HG02981 (cell line): ENCODE results near the gene GNA12.
A peak's percentile ranks its signal among the peaks of the same experiment; 100 is the strongest.

ENCODE experiments used
- ATAC-seq: cut with Tn5 transposase; IDR thresholded peaks from one replicate; pipeline ENCODE4 v1.9.1; 2021; ENCODE audit warnings: mild to moderate bottlenecking, moderate library complexity; ENCODE audit not compliant: unreplicated experiment

The GNA12 gene

DNA sequence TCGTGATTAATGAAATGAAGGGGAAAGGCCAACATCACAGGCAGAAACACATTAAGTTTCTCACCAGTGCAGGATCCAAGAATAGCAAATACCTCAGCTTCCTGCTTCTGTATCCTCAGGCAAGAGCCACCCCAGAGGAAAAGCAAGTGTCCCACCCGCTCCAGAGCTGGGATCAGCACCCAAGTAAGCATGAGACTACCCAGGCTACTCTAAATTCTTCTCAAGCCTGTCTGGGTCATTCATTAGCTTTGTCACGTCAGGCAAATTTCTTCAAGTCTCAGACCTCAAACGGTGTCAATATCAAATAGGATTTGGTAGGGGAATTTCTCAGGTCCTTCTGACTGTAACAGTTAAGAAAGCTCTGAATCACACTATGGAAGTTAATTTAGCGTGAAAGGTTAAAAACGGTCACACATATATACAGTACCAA lies 59.0 kb downstream of the GNA12 start:
- ATAC-seq, result peak; percentile 92

DNA sequence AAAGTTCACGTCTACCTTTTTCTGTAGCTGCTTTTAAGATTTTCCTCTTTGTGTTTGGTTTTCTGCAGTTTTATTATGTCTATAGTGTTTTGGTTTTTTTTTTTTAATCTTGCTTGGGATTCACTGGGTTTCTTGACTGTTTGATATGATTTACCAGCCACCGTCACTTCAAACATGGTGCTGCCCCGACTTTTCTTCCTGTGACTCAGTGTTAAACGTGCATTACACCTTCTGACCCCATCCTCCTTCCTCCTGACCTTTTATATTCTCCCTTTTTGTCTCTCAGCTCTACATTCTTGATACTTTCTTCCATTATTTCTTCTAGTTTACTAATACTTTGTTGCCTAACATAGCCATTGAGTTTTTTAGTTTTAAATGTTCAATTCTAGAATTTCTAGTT lies 61.5 kb downstream of the GNA12 start:
- no peak for ATAC-seq

DNA sequence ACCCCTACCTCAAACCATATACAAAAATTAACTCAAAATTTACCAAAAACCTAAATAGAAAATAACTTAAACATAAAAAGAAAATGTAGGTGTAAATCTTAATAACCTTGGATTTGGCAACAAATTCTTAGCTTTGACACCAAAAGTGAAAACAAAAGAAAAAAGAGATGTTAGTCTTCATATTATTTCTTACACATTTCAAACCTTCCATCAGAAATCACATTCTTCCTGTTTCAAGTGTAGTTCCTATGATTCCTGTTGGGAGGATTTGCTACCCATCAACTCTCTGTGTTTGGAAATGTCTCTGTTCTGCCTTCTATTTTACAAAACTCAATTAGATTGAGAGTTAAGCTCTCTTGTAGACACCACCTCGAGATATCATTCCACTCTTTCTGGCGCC lies 62.0 kb downstream of the GNA12 start:
- no peak for ATAC-seq

DNA sequence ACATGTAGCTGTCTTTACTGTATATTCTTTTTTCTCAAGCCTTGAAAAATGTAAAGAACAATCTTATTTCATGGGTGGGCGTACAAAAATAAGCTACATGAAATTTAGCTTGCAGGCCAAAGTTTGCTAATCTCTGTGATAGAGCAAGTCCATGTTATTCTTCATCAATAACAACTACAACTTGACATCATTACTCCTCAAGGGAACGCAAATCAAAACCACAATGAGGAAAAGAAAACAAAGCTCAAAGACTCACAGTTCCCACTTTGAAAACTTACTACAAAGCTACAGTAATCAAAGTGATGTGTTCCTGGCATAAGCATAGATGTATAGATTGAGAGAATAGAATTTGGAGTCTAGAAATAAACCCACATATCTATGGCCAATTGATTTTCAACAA lies 62.5 kb downstream of the GNA12 start:
- ATAC-seq, result no peak

DNA sequence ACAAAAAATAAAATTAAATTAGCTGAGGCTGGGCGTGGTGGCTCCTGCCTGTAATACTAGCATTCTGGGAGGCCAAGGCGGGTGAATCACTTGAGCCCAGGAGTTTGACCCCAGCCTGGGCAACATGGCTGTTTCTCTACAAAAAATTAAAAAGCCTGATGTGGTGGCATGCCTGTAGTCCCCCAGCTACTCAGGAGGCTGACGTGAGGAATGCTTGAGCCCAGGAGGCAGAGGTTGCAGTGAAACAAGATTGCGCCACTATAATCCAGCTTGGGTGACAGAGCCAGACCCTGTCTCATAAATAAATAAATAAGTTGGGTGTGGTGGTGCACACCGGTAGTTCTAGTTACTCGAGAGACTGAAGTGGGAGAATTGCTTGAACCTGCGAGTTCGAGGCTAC lies 65.1 kb downstream of the GNA12 start:
- no peak for ATAC-seq

DNA sequence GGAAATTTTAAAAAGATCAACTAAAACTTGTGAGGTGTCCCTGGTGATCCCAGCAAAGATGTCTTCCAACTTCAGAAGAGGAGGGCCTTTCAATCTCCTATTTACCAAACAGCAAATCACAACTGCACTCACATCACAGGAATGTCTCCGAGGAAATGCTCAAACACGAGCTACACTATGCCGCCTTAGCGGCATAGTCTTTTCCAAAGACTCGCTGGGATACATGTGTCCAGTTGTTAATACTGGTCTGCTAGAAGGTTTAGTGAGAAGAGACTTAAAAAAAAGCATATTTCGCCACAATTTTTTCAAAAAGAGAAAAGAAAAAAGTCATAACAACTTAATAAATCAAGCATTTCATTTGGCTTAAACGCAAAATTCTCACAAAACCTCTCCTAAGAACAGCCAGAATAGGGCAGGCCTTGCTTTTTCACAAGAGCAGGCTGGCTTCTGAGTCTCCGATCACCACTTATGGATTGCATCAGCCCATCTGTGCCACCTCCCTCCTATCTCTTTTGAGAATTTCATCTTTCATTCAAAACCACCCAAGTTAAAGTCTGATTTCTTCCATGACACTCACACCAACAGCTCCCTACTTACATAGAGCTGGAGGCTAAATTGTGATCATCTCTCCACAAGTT lies 66.1 kb downstream of the GNA12 start:
- ATAC-seq, result no peak

DNA sequence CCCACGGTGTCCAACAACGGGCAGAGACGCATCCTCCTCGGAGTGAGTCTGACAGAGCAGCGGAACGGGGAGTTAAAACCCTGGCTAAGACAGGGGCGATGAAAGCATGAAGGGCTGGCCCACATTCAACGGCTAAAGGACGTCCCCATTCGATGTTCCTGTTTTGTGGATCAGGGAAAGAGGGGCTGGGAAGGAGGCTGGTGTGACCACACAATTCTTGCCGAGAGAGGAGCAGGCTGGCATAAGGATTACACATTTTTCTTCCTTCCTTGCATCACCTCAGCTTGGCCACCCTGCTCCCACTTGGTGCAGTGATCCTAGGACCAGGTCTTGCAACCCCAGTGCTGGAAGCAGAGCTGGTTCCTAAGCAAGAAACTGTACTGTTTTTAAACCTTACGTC lies 67.7 kb downstream of the GNA12 start:
- ATAC-seq, result no peak

DNA sequence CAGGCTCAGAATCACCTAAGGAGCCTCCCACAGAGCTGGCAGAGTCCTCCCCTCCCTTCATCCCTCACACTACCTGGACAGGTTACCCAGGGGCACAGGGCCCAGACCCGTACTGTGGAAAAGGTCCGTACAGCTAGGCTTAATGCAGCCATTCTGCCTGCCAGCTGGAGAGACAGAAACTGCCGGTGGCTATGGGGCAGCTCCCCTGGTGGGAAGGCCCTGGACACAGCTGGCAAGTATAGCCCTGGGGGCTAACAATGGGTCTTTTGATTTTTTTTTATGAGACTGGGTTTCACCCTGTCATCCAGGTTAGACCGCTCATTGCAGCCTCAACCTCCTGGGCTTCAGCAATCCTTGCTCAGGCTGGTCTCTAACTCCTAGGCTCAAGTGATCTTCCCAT lies 68.3 kb downstream of the GNA12 start:
- no peak for ATAC-seq

DNA sequence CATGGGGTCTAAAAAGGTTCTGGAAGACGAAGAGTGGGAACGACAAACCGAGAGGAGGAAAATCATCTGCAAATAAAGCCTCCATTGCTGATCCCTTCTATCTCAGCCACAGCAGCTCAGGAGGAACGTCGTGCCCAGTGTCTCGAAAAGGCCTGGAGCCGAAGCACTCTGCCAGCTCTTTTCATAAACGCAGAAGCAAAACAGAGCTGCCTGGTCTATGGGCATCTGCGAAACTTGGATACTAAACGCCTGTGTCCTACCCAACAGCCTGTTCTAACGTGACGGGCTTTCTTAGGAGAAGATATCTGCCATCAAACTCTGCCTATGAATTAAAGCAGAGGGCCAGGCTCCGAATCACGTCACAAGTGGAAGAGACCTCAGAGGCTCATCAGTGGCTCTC lies 68.7 kb downstream of the GNA12 start:
- no peak for ATAC-seq

DNA sequence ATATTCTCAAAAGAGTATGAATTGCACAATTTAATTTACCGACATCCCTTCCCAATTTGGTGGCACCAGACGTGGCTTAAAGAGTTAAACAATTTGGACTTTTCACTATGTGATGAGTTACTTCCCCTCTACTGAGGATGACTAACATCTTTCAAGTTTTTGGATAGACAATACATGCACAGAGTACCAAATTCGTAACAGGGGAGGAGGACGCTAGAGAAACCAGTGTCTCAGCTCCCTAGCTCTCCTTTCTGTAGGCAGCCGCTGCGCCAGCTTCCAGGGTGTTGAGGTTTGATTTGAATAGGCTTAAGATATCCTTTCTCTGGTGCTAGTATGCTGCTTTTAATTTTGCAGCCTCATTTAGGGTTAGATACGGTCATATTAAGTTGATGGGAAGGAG lies 69.2 kb downstream of the GNA12 start:
- ATAC-seq, result no peak

DNA sequence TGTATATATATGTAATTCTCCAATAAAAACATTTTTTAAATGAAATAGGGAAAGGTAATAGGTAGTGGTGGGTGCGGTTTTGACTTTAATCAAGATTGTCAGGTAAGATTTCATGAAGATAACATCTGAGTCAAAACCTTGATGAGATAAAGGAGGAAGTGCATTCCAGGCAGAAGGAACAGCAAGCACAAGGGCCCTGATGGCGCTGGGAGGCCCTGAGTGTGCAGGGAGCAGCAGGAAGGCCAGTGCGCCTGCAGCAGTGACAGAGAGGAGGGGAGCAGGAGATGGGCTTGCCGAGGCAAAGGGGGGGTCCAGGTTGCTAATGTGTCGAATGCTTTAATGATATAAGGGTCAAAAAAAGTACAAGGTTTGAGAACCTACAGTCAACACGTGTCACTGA lies 69.8 kb downstream of the GNA12 start:
- ATAC-seq, result no peak

DNA sequence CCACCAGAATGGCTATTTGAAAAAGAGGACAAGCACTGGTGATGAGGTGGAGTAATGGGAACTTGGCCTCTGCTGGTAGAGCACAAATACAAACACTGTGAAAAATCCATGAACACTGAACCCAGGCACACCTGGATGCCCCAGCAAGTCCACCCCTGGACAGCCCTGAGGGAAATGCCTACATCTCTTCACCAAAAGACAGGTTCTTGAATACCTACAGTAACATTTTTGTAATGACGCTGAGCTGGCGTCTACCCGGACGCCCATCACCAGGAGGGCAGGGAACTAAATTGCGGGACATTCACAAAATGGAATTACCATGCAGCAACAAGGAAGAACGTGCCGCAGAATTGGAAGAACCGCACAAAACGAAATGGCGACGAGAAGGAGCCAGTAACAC lies 70.5 kb downstream of the GNA12 start:
- no peak for ATAC-seq

DNA sequence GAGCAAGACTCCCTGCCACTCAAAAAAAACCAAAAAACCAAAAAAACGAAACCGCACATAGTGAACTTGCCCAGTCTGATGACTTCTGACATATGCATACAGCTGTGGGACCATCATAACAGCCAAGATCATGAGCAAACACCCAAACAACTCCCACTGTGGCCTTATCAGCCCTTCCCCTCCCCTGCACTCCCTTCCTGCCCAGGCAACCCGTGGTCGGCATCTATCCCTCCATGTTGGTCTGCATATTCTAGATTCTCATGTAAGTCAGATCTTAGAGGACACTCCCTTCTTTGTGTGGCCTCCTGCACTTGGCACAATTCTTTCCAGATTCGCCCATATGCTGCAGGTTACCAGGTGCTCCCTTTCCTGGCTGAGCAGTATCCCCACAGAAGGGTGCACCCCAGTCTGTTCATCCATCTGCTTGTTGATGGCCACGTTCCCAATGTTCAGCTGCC lies 72.8 kb downstream of the GNA12 start:
- ATAC-seq, result no peak

DNA sequence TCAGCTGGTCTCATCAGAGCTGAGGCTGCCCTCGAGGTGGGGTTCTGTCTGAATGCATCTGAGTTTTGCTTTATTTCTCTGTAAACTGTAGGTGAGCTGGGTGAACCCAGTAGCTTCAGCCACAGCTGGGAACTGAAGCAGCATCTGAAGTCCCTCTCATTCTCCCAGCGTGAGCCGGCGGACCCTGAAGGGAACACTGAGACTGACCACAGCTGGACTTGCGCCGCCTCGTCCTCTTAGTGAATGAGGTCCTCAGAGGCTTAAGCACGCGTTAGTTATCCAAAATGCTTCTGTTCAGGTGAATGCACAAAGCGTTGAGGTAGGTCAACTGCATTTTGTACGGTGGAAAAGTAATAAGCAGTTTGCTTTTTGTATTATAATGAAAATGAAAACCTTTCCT lies 79.5 kb downstream of the GNA12 start:
- ATAC-seq, result no peak

DNA sequence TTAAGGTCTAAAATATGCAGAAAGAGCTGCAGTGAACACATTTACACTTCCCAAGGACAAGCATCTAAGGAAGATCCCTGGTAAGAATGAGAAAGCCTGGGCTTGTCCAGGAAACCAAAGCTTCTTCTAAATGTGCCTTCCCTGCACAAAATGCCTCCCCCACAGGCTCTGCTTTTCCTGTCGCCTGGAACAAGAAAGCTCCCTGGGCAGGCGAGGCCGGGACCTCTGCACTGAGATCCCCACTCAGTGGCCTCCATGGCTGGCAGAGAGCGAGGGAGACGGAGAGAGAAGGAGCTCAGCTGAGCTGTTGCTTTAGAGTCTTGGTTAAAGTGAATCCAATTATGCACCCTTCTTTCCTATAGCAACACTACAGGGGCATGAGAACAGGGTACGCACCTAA lies 80.5 kb downstream of the GNA12 start:
- no peak for ATAC-seq

DNA sequence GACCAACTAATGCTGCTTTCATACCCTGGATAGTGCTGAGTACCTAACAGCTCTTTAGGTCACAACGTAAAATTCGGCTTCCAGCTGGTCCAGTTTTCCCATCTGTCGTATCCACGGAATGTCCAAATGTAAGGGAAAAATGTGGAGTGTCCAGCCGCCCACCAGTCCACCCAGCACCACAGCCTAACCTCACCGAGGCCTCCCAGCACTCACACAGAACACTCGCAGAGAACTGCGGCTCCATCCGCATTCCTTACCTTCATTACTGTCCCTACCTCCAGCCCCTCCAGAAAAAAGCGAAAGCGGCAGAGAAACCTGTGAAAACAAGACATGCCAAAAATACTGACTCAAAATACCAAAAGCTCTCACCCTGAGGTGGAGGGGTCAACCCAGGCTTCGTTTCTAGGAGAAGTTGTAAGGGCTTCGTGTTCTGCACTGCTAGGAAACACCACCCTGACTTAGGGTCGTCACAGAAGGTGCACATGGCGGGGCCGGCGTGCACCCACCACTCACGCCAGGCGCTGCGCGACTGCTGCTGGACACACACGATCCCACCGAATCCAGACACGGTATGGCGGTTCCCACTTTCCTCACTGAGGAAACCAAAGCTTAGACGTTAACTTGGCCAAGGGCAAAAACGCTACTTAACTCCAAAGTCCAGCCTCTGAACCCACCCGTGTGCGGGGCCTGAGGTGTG lies 82.2 kb downstream of the GNA12 start:
- no peak for ATAC-seq

DNA sequence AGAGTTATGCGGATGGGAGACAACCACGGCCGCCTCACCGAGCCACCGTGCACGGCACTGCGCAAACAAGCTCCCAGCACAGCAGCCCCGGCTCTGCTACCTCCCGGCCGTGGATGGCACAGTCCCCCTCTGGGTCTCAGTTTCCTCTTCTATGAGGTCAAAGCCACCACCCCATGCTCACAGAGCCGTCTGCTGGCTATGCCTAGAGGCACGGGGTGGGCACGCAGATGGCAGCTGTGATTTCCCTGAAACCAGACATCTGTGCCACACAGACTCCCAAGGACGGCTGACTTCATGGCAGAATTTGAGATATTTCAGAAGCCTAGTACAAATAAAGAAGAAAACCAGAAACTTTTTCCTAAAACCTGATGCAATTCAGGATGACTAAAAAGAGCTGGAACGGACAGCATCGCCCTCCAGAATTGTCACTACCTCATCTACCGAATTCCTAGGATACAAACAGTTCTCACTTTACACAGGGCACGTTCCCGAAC lies 82.9 kb downstream of the GNA12 start:
- no peak for ATAC-seq

DNA sequence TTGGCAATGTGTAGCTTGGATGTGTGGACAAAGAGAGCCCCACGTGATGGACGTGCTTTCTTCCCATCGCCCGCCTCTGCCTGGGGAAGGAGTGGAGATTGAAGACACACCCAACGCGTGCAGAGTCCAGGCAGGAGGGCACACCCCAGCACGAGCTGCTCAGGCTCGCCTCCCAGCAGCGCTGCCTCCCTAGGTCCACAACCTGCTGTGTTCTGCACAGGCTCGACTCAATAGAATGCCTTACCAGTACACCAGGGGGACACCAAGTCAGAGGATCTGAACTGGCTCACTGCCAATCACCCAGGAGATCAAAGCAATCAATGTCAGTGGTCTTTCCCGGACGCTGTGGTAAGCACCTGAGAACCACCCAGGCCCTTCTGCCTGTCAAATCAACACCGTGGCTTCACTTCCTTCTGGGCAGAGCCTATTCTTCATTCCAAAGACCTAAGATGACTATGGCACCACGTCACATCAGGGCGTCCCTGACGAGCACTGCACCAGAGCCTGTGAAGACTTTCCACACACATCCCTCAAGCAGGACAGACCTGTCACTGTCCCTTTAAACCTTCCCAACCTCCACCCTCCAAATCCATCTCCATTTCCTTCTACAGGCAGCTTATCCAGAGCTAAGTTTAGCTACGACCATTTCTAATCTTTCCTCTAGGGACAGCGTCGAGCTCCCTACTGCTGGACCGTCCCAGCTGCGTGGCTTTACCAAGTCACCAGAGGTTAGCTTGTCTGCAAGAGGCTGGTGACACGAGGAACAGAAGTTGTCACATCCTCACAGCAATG lies 83.8 kb downstream of the GNA12 start:
- ATAC-seq, result no peak

DNA sequence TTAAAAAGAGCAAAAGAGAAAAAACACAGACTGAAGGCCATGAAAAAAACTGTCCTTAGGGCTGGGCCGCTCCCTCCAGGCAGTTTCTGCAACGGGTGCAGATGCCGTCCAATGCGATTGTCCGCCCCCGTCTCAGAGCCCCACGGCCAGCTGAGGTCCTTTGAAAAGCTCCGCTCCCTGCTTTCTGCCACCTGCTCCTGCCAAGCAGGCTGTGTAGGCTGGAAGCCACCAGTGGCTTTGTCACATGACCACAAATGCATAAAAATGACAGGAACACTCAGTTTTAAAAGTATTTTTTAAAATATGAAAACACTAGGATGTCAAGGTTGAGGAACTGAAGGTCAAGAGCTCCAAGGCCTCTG lies 84.4 kb downstream of the GNA12 start:
- ATAC-seq, result no peak

DNA sequence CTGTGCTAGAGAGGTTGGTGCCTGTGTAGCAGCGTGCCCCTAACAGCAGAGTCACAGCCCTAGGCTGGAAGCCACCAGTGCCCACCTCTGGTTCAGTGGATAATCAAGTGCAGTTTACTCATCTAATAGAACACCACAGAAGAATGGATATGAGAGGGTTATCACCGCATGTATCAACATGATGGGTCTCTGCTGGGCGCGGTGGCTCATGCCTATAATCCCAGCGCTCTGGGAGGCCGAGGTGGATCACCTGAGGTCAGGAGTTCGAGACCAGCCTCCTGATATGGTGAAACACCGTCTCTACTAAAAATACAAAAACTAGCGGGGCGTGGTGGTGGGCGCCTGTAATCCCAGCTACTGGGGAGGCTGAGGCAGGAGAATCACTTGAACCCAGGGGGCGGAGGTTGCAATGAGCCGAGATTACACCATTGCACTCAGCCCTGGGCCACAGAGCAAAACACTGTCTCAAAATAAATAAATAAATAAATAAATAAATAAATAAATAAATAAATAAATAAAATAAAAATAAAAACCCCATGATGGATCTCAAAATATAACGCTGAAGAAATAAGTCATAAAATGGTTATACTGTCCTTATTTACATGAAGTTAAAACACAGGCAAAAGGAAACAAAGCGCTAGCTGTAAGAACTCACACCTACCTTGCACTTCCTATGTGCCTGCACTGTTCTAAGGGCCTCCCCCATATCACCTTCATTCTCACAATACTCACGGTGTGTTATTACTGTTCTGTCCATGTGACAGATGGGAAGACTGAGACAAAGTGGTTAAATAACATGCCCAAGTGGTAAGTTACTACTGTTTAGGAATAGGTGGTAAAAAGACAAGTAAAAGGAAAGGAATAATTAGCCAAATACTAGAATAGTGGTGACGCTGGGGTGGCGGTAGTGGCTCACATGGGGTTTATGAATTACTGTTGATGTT lies 85.2 kb downstream of the GNA12 start:
- no peak for ATAC-seq
